HFFc6 (cell line): Measurements from ENCODE around the gene STK38L. TPM values are rescaled to one million over a fixed set of nuclear protein-coding genes. Genes with fewer than 3 reads are reported as not detected.

Experiments used
- DNase-seq: peaks from one replicate; pipeline ENCODE4 v3.0.0-alpha.2; 2018
- H3K27ac Mint-ChIP-seq: 2 replicates; pipeline ENCODE4 v1.8.0; 2020; ENCODE audit warnings: mild to moderate bottlenecking, mixed read lengths
- H3K27me3 Mint-ChIP-seq: 2 replicates; pipeline ENCODE4 v1.8.0; 2021; ENCODE audit warnings: mild to moderate bottlenecking, moderate library complexity, mixed read lengths; ENCODE audit not compliant: insufficient read depth
- H3K36me3 Mint-ChIP-seq: 2 replicates; pipeline ENCODE4 v1.8.0; 2021; ENCODE audit warnings: low read depth, mixed read lengths
- H3K4me1 Mint-ChIP-seq: 2 replicates; pipeline ENCODE4 v1.8.0; 2020; ENCODE audit warnings: low read depth, mixed read lengths
- H3K4me3 Mint-ChIP-seq: 2 replicates; pipeline ENCODE4 v1.8.0; 2020; ENCODE audit warnings: mild to moderate bottlenecking, moderate library complexity, mixed read lengths
- H3K9me3 Mint-ChIP-seq: 2 replicates; pipeline ENCODE4 v1.8.0; 2020; ENCODE audit warnings: mild to moderate bottlenecking, mixed read lengths
- CTCF ChIP-seq: fragments of 200-600 bp; sonication (generic); IDR thresholded peaks from 2 replicates; pipeline ENCODE4 v1.5.0; 2021; ENCODE audit warnings: antibody characterized with exemption, mild to moderate bottlenecking
- total RNA-seq, 6 experiments: library from RNA; stranded (reverse); fragmentation: NEBNext Ultra II Directional; extraction: Animal tissue kit (Norgen Biotek cat#: 25700); gene quantifications; 2 replicates in 1 of 6; 3 replicates in 5 of 6; pipeline ENCODE4 v1.2.3, GENCODE V29; 2021

Gene STK38L
- total RNA-seq, 6 experiments from 2014 or later, result 8.2 to 12.6 (median 10.9) TPM

DNA sequence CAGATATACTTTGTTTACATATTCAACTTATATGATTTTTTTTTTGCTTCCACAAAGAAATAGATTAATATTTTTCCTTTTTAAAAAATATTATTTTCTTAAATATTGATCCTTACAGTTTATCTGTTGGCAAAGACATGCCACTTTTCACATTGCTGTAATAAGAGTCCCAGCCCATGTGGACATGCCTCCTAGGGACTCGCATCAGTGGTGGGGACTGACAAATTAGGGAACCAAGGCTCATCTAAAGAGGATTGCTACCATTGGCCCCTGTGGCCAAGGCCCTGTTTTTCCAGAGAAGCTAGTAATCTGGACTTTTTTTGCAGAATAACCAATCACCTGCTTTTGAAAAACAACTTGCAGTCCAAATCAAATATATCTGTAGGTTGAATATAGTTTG is 60.8 kb downstream of the STK38L start:
- H3K27ac Mint-ChIP-seq, result no peak overlapping the region
- H3K9me3 Mint-ChIP-seq, result no peaks in the 10 kb centered on the region
- DNase-seq, result no peak
- H3K36me3 Mint-ChIP-seq, result no peaks in the 10 kb centered on the region
- H3K4me3 Mint-ChIP-seq, result no peak overlapping the region
- no peaks in the 10 kb centered on the region for H3K27me3 Mint-ChIP-seq
- TF ChIP-seq CTCF, result no peak
- H3K4me1 Mint-ChIP-seq, result peaks cover 14% of the 10 kb centered on the region

- H3K4me3 Mint-ChIP-seq, result no peak overlapping the region
- H3K27me3 Mint-ChIP-seq, result no peaks in the 10 kb centered on the region
- peak; percentile 87 for TF ChIP-seq CTCF
- no peaks in the 10 kb centered on the region for H3K9me3 Mint-ChIP-seq
- DNase-seq, result peak; percentile 22
- no peak overlapping the region for H3K27ac Mint-ChIP-seq
- peaks cover 14% of the 10 kb centered on the region for H3K4me1 Mint-ChIP-seq
- H3K36me3 Mint-ChIP-seq, result no peaks in the 10 kb centered on the region
These were observed 61.8 kb downstream of the STK38L start for GRCh38 chr12:27305673-27306456.

DNA sequence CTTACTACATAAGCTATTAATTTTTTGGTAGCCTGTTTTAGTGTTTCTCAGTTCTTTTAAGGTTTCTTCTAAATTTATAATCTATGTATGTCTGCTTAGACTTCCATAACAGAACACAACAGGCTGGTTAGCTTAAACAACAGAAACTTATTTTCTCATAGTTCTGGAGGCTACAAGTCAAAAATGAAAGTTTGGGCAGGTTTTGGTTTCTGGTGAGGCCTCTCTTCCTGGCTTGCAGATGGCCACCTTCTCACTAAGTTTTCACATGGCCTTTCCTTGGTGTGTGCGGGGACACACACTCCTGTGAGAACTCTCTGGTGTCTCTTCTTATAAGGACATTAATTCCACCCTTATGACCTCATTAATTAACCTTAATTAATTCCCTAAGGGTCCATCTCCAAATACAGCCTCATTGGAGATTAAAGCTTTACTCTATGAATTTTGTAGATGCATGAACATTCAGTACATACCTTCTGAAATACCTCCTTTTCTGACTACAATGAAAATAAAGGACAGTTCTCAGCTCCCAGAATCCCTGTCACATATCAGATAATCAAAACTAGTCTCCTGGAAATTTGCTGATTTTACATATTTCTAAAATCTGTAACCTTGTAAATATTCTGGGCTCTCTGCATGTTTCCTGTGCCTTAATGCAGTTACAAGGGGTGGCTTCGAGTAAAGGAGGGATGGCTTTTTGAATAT is 65.4 kb downstream of the STK38L start:
- Mint-ChIP-seq H3K36me3 (peaks cover 3% of the 10 kb centered on the region; the same call in 1 of the 2 replicates), H3K27me3 (no peaks in the 10 kb centered on the region), H3K4me1 (peaks cover 5% of the 10 kb centered on the region), H3K9me3 (no peaks in the 10 kb centered on the region), H3K27ac (no peak overlapping the region), H3K4me3 (no peak overlapping the region)
- DNase-seq, result no peak
- no peak for TF ChIP-seq CTCF

GRCh38 chr12:27309995-27310315 is 65.9 kb downstream of the STK38L start:
- Mint-ChIP-seq H3K4me1 (peaks cover 5% of the 10 kb centered on the region), H3K36me3 (peaks cover 3% of the 10 kb centered on the region; the same call in 1 of the 2 replicates), H3K9me3 (no peaks in the 10 kb centered on the region), H3K27ac (no peak overlapping the region), H3K4me3 (no peak overlapping the region), H3K27me3 (no peaks in the 10 kb centered on the region)
- no peak for DNase-seq
- TF ChIP-seq CTCF, result no peak

DNA sequence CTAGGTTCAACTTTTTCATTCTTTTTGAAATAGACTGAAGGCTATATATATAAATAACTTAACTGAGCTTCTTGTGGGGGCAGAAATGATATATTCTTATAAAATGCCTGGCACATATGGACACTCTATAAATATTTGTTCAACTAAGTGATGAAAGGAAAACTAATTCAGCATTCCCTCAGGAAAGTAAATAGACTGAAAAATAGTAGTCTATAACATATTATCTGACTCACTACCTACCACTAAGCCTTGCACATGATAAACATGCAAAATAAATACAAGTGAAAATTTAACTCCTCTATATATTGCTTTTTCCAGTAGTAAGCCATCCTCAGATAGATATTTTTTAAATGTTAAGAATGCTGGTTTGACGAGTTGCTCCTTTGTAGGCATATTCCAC is 72.9 kb downstream of the STK38L start:
- H3K4me1 Mint-ChIP-seq, result peaks cover 19% of the 10 kb centered on the region
- no peak for TF ChIP-seq CTCF
- H3K27ac Mint-ChIP-seq, result no peak overlapping the region
- no peaks in the 10 kb centered on the region for H3K27me3 Mint-ChIP-seq
- H3K9me3 Mint-ChIP-seq, result no peaks in the 10 kb centered on the region
- peaks cover 3% of the 10 kb centered on the region; the same call in 1 of the 2 replicates for H3K36me3 Mint-ChIP-seq
- H3K4me3 Mint-ChIP-seq, result no peak overlapping the region
- DNase-seq, result no peak
